Activated CD4-positive, alpha-beta T cell treated with anti-CD3 and anti-CD28 coated beads, Interleukin-2, amount 10 ng/mL, durations not matched to agents 24 days and 14 days (primary cell): ENCODE measurements around the gene BCAT1. TPM values are rescaled to one million over a fixed set of nuclear protein-coding genes. Genes with fewer than 3 reads are reported as not detected.

Experiments used
- DNase-seq: peaks from one replicate; pipeline ENCODE4 v3.0.0; 2022
- H3K27ac Mint-ChIP-seq: one replicate; pipeline ENCODE4 v1.8.0; 2022; ENCODE audit warnings: mild to moderate bottlenecking, mixed read lengths
- H3K27me3 Mint-ChIP-seq: one replicate; pipeline ENCODE4 v1.8.0; 2022; ENCODE audit warnings: mixed read lengths
- H3K36me3 Mint-ChIP-seq: one replicate; pipeline ENCODE4 v1.8.0; 2022; ENCODE audit warnings: low read depth, mild to moderate bottlenecking, mixed read lengths
- H3K4me1 Mint-ChIP-seq: one replicate; pipeline ENCODE4 v1.8.0; 2021; ENCODE audit warnings: mixed read lengths
- H3K4me3 Mint-ChIP-seq: one replicate; pipeline ENCODE4 v1.8.0; 2022; ENCODE audit warnings: mild to moderate bottlenecking, moderate library complexity, mixed read lengths
- H3K9me3 Mint-ChIP-seq: one replicate; pipeline ENCODE4 v1.8.0; 2021; ENCODE audit warnings: mixed read lengths
- intact Hi-C: fragments of 100-400 bp; cut with micrococcal nuclease; formaldehyde crosslinking; loops from one replicate; pipeline ENCODE4 v1.15.1; 2023
- total RNA-seq: library from RNA; stranded (reverse); gene quantifications from 2 replicates; pipeline ENCODE4 v1.2.3, GENCODE V29; 2022

Gene BCAT1
- total RNA-seq, 1 donor from 2014 or later = 49.7 TPM

DNA sequence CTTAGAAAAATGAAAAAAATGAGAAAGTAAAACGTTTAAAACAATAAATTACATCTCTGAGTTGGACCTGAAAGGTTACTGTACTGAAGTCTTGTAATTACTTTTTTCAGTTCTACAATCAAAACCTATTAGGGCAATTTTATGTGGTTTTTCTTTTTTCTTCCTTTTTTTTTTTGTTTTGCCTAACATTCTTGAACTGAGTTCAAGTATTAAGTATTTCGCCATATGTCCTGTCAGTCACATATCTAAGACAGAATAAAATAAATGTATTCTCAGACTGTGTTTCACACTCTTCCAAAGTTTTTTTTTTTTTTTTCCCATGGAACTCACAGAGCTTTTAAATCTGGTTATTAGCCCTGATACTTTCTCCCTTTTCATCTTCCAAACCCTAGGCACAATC is 172.0 kb downstream of the BCAT1 start:
- Mint-ChIP-seq H3K27ac (no peak overlapping the region), H3K27me3 (peaks cover 2% of the 10 kb centered on the region), H3K9me3 (no peaks in the 10 kb centered on the region), H3K4me3 (no peak overlapping the region), H3K36me3 (no peaks in the 10 kb centered on the region), H3K4me1 (no peaks in the 10 kb centered on the region)
- no peak for DNase-seq
- intact Hi-C loops = no loop called here

DNA sequence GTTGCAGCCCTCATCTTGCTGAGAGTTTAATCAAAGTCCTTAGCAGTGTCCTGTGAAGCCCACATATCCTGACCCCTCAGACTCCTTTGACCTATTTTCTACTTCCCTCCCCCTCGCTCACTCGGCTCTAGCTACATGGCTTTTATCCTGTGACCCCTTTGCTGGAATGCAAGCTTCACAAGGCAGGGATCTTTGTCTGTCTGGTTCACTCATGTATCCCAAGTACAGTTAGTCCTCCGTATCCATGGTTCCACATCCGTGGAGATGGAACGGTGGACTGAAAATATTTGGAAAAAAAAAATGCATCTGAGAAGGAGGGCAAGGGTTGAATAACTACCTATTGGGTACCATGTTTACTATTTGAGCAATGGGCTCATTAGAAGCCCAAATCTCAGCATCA is 173.8 kb downstream of the BCAT1 start:
- no peaks in the 10 kb centered on the region for H3K9me3 Mint-ChIP-seq
- H3K36me3 Mint-ChIP-seq = no peaks in the 10 kb centered on the region
- no peak overlapping the region for H3K27ac Mint-ChIP-seq
- no peak for DNase-seq
- no peaks in the 10 kb centered on the region for H3K4me1 Mint-ChIP-seq
- no peak overlapping the region for H3K4me3 Mint-ChIP-seq
- peaks cover 2% of the 10 kb centered on the region for H3K27me3 Mint-ChIP-seq
- intact Hi-C loops = no loop called here

DNA sequence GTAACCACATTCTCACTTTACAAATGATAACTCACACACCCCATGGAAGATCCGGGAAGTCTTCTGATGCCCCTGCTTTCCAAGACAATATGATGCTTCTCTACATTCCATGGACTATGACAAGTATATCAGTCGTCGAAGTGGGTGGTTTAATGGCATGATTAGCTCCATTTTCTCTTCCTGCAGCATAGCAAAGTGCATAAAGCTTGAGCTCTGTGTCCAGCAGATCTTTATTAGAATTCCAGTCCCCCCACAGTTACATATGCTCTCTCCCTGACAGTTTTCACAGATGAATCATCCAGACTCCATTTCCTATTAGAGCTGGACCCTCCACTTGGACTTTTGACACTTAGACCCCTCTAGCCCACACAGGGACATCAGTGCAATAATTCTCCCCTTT is 174.9 kb downstream of the BCAT1 start:
- Mint-ChIP-seq H3K27me3 (peaks cover 2% of the 10 kb centered on the region), H3K9me3 (no peaks in the 10 kb centered on the region), H3K27ac (no peak overlapping the region), H3K4me1 (no peaks in the 10 kb centered on the region), H3K36me3 (no peaks in the 10 kb centered on the region), H3K4me3 (no peak overlapping the region)
- DNase-seq = no peak
- intact Hi-C loops = no loop called here

DNA sequence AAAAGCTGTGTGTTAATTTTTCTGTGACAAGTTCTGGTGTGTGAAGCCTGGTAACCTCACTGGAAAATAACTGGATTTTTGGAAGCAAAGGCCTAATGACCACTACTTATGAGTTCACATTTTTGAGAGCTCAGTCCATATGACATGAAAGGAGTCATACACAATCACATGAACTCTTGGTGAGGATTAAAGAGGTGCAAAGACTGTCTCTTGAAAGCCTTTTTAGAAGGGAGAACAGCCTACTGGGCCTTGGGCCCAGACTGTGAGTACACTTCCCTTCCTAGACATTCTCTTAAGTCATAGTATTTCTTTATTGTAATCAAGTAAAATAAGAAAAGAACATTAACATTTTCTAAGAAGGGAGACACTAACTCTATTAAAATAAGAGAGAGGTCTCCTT is 176.1 kb downstream of the BCAT1 start:
- H3K27me3 Mint-ChIP-seq = peaks cover 2% of the 10 kb centered on the region
- no peak overlapping the region for H3K27ac Mint-ChIP-seq
- H3K9me3 Mint-ChIP-seq = no peaks in the 10 kb centered on the region
- no peak for DNase-seq
- H3K4me3 Mint-ChIP-seq = no peak overlapping the region
- no peaks in the 10 kb centered on the region for H3K36me3 Mint-ChIP-seq
- no peaks in the 10 kb centered on the region for H3K4me1 Mint-ChIP-seq
- intact Hi-C loops = no loop called here

DNA sequence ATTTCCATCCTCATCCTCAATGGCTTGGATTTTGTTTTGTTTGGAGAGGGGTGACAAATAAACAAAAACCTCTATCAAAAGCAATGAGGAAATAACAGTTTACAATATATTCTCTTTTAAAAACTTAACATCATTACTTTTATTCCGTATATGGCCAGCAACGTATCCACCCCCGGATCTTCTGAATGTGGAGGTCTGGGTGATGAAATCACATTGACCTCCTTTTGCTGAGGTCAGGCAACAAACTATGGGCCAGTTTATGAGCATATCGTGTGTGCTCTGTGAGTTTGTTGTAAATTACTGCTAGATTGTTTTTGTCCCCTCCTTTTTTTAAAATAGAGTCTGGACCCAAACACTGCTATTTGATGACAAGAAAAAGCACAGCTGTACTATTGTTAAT is 178.1 kb downstream of the BCAT1 start:
- no peaks in the 10 kb centered on the region for H3K36me3 Mint-ChIP-seq
- H3K27me3 Mint-ChIP-seq = peaks cover 2% of the 10 kb centered on the region
- H3K9me3 Mint-ChIP-seq = no peaks in the 10 kb centered on the region
- no peak overlapping the region for H3K27ac Mint-ChIP-seq
- no peak overlapping the region for H3K4me3 Mint-ChIP-seq
- no peaks in the 10 kb centered on the region for H3K4me1 Mint-ChIP-seq
- no peak for DNase-seq
- intact Hi-C loops = no loop called here

DNA sequence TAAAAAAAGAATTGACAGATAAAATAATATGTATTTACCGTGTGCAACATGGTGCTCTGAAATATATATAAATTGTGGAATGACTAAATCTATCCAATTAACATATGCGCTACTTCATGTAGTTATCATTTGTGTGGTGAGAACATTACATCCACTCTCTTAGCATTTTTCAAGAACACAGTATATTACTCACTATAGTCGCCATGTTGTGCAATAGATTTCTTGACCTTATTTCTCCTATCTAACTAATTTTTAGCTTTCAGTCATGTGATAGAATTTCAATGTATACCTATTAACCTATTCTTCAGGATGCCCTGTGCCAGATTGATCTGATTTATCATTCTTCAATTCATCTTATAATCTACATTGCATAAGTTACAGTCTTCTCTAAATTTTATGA is 178.6 kb downstream of the BCAT1 start:
- Mint-ChIP-seq H3K27ac (no peak overlapping the region), H3K36me3 (no peaks in the 10 kb centered on the region), H3K4me1 (no peaks in the 10 kb centered on the region), H3K9me3 (no peaks in the 10 kb centered on the region), H3K27me3 (peaks cover 2% of the 10 kb centered on the region), H3K4me3 (no peak overlapping the region)
- intact Hi-C loops = no loop called here
- DNase-seq = no peak

DNA sequence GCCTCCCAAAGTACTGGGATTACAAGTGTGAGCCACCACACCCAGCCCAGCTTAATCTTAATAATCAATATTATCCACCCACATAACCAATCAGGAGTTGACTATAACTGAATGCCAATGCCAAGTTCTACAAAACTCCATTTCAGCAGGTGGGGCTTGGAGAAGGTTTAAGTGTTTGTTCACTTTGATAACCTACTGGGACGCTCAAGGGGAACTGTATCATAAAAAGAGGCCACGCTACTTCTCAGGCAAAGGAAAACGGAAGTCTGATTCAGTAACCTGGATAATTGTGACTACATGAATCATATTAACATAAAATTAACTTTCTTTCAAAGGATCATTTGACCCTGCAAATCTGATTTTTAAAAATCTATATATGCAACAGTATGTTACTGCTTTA is 179.2 kb downstream of the BCAT1 start:
- Mint-ChIP-seq H3K27ac (no peak overlapping the region), H3K36me3 (no peaks in the 10 kb centered on the region), H3K4me3 (no peak overlapping the region), H3K9me3 (peaks cover 2% of the 10 kb centered on the region), H3K4me1 (peaks cover 2% of the 10 kb centered on the region), H3K27me3 (peaks cover 1% of the 10 kb centered on the region)
- no peak for DNase-seq
- intact Hi-C loops = no loop called here

DNA sequence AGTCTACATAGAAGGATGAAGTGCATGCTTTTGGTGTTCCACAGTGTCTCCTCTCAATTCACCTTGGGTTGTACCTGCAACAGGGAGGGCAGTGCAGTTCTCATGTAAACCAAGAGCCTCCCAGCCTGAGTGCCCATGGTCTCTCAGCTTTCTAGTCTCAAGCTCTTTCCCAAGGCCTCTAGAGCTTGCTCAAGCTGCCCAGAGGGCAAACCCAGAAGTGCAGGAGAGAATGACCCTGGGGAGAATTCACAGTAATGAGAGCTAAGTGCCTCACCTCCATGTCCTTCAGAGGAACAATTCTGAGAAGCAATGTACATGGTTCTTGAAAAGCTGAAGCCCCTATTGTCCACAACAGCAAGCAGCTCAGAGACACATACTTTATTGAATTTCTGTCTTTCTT is 180.5 kb downstream of the BCAT1 start:
- H3K36me3 Mint-ChIP-seq = no peaks in the 10 kb centered on the region
- DNase-seq = no peak
- no peak overlapping the region for H3K4me3 Mint-ChIP-seq
- H3K4me1 Mint-ChIP-seq = peaks cover 4% of the 10 kb centered on the region
- no peaks in the 10 kb centered on the region for H3K27me3 Mint-ChIP-seq
- peaks cover 7% of the 10 kb centered on the region for H3K9me3 Mint-ChIP-seq
- H3K27ac Mint-ChIP-seq = no peak overlapping the region
- intact Hi-C loops = no loop called here

DNA sequence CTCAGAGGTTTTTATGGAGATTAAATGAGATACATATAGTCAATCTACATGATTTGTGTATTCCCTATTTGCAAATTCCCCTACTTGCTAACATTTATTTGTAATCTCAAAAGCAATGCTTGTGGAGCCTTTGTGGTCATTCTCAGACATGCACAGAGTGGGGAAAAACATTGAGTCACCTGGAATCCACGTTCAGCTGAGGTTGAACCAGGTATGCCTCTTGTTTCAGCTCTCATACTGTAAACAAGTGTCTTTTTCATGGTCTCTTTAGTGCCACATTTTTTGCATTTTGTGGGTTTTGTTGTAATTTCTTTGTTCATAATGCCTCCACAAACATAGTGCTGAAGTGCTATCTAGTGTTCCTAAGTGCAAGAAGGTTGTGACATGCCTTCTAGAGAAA is 181.9 kb downstream of the BCAT1 start:
- no peak overlapping the region for H3K4me3 Mint-ChIP-seq
- no peaks in the 10 kb centered on the region for H3K27me3 Mint-ChIP-seq
- peaks cover 7% of the 10 kb centered on the region for H3K9me3 Mint-ChIP-seq
- peaks cover 4% of the 10 kb centered on the region for H3K4me1 Mint-ChIP-seq
- no peak for DNase-seq
- intact Hi-C loops = loop anchor here (1.0 to 2.0 kb wide), 3 partner anchors 36 to 166 kb away; no protein-coding TSS in a partner anchor
- no peaks in the 10 kb centered on the region for H3K36me3 Mint-ChIP-seq
- peak overlapping the region; percentile 55 for H3K27ac Mint-ChIP-seq

DNA sequence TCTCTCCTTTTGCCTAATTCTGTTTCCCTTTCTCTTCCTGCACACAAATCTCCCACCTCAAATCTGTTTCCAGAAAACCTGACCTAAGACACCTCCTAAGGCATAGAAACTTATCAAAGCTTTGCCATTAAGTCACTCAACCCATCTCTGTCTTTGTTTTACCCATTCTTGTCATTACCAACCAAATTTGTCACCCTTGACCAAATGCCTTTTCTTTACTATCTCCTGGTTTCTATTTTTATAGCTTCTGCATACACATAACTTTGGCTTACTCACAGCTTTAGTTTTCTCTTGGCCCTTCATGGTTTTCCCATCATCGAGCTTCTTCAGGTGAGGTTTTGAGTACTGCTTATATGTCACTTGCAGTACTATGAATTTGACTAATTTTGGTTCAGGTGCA is 184.2 kb downstream of the BCAT1 start:
- intact Hi-C loops = no loop called here
- Mint-ChIP-seq H3K9me3 (peaks cover 7% of the 10 kb centered on the region), H3K36me3 (no peaks in the 10 kb centered on the region), H3K4me3 (no peak overlapping the region), H3K27ac (peak overlapping the region; percentile 3), H3K4me1 (peaks cover 4% of the 10 kb centered on the region), H3K27me3 (no peaks in the 10 kb centered on the region)
- no peak for DNase-seq

DNA sequence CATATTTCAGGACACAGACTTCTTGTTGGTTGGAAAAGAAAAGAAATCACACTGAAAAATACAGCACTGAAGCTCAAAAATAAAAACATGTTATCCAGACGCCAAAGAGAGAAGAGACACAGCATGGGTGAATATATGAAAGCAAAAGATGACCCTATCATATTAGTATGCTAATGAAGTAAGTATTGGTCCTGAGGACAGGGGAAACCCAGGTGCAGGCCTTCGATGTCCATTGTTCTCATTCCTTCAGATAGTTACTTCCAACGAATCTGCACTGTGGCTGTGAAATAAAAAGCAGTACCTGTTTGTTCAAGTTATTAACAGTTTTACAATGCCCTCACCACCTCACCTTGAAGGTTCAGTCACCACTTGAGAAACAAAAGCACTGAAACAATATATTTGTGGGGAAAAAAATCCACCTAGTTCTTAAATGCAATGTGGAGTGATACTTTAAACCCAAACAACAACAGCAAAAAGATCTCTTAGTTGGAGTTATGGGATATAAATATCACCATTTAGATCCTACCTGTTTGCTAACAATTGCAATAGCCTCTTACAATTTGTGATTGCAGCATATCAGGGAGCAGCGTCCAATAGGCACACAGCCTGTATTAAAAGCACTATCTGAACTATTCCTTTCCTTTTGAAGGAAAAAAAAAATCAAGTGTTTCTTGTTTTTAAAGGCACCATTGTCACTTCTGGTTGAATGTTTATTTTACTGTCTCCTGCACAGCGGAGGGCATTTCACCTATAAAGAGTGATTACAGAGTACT is 188.1 kb downstream of the BCAT1 start:
- no peaks in the 10 kb centered on the region for H3K36me3 Mint-ChIP-seq
- H3K27me3 Mint-ChIP-seq = peaks cover 1% of the 10 kb centered on the region
- H3K27ac Mint-ChIP-seq = no peak overlapping the region
- no peak for DNase-seq
- no peak overlapping the region for H3K4me3 Mint-ChIP-seq
- intact Hi-C loops = no loop called here
- H3K9me3 Mint-ChIP-seq = peaks cover 7% of the 10 kb centered on the region
- peaks cover 6% of the 10 kb centered on the region for H3K4me1 Mint-ChIP-seq

DNA sequence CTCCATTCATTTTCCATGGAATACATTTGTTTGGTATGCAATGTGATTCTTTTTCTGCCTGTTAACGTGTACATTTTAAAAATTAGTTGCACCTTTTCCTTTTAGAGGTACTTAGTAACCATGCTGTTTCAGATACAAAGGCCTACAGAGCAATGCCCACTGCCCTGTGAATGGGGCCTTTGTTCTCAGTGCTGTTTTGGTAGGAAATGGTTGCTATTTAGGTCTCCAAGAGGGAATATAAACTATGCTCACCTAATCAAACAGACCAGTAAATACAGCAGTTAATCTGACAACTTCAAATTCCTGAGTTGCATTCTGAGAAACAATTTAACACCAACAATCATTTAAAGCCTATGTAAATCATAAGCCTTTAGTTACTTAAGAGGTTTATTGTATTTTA is 188.7 kb downstream of the BCAT1 start:
- H3K36me3 Mint-ChIP-seq = no peaks in the 10 kb centered on the region
- peaks cover 7% of the 10 kb centered on the region for H3K9me3 Mint-ChIP-seq
- intact Hi-C loops = no loop called here
- H3K4me3 Mint-ChIP-seq = no peak overlapping the region
- H3K4me1 Mint-ChIP-seq = peaks cover 10% of the 10 kb centered on the region
- no peak for DNase-seq
- peaks cover 1% of the 10 kb centered on the region for H3K27me3 Mint-ChIP-seq
- H3K27ac Mint-ChIP-seq = no peak overlapping the region
